ENCODE data around the gene RGS9.
A peak's percentile ranks its signal among the peaks of the same experiment; 100 is the strongest.
"Not testable (repeated sequence)": the region's sequence is repeated elsewhere in the genome, so short reads cannot be mapped to it uniquely, and the experiment has no call there.

Gene RGS9

DNA sequence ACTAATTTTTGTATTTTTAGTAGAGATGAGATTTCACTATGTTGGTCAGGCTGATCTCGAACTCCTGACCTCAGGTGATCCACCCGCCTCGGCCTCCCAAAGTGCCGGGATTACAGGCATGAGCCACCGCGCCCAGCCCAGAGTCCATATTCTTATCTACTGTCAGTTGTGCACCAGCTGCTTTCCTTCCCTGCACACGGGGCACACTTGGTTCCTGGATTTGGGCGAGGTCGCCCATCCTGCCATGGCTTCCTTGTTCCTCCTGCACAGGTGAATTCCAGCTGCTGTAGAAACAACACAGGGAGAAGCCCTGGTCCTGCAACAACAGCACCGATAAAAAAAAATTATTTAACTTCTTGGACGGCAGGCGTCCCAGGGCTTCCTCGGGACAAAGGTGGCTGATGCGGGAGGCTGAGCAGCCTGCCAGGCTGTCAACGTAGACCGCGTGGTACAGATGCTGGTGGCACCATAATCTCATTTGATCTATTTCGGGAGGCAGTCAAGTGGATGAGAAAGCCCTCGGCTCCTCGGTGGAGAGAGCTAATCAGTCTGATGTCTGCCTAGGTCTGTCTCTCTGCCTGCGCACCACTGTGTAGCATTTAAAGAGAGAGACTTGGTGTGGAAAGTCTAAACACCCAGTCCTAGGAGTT lies 19.1 kb downstream of the RGS9 start:
- no peak for DNase-seq (ENCODE audit: low read depth, low spot score)

DNA sequence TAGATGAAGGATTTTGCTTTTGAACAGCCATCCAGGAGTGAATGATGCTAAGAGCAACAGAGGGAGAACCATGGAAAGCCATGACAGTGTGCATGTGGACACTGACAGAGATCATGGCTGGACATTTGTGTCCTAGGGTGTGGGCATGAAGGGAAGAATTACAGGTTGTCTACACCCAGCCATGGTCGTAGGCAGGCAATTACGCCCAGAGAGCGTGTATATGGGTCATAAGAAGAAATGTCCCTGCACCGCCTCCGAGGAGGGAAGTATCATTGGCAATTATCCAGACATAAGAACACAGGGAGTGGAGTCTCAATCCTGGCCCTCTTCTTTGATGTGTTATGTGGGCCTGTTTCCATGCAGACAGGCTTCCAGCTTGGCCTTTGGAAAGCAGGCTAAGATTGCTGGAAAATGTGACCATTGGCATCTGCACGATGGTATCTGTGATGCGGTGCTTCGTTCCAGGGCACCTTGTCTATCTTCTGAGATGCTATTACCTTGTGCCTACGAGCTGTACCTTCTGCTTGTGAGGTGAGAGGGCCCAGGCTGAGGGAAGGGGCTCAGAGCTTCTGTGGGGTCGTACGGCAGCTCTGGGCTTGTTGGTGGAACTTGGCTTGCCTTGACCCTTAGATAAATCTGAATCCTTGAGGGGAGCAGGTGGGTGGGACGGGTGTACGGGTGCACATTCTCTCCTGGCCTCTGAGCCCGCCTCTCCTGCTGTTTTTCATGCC lies 19.8 kb downstream of the RGS9 start:
- no peak for DNase-seq (ENCODE audit: low read depth, low spot score)

DNA sequence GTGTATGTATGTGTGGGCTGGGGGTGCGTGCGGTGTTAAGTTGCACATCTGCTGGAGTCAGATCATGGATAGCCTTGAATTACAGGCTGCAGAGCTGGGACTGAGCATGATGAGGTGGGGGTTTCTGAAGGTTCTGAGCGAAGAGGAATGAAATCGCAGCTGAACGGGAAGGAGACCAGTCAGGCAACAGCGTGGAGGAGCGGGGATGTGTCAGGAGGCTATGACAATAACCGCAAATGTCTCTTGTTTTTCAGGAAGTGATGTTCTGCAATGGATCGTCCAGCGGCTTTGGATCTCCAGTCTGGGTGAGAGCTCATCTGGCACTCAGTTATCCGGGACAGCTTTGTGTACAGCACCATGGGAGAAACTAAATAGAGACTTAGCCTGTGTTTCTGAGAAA lies 20.9 kb downstream of the RGS9 start:
- DNase-seq (ENCODE audit: low read depth, low spot score) = no peak

DNA sequence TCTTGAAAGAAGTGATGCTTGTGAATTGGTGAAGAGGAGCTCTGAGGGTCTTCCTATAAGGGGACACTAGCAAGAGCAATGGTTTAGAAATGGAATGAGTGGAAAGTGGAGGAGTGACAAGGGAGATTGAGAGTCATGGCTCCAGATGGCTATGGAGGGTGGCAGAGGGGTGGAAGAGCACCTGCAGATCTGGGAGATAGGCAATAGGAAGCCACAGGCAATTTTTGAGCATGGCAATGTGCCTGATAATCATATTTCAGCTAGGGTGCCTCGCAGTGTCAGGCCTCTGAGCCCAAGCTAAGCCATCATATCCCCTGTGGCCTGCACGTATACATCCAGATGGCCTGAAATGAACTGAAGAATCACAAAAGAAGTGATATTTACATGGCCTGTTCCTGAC lies 21.5 kb downstream of the RGS9 start:
- DNase-seq (ENCODE audit: low read depth, low spot score) = no peak

DNA sequence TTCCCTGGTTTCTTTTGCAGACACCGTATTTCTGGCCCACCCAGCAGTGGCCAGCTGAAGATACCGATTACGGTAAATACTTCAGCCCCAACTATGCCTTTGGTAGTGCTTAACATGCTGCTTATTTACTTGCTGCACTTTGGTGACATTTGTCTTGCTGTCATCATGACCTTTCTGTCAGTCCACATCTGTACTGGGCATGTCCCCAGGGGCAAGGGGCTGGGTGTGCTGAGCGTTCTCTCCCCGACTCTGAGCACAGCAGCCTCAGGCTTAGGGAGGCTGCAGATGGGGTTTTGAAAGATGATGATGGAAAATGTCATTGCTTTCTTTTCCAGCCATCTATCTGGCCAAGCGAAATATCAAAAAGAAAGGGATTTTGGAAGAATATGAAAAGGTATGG lies 23.3 kb downstream of the RGS9 start:
- DNase-seq (ENCODE audit: low read depth, low spot score) = no peak

DNA sequence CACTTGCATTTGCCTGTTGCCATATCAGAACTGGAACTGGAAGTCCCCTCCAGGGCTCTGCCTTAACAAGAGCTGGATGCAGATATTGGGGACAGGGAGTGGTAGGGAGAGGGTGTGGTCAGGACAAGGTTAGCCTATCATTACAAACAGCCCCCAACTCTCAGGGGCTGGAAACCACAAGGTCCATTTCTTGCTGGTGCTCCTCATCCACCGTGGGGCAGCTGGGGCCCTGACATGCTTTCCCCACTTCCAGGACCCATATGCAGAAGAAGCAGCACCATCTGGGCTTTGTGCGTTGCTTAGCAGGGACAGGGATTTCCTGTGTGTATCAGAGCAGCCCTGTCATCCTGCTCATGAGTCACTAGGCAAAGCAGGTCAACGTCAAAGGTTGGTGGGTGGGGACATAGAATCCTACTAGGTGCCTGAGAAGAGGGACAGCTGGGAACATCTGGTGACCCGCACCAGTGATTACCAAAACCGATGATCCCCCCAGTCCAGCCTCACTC lies 26.9 kb downstream of the RGS9 start:
- DNase-seq (ENCODE audit: low read depth, low spot score) = no peak

DNA sequence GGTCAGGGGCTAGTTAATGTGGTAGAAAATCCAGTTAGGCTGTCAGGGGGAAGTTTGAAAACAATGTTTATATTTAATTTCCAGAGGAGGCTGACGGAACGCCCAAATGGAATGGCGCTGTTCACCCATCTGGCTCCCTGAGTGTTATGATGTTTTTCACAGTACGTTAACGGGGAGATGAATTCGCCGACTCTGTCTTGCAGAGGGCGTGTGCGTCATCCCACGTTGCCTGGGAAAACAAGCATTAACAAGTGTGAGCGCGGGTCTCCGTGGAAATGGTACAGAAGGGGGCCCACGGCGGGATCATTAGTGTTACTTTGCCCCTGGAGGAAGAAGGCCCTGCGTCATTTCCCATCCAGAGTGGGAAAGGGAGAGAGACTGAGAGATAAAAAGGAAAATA lies 29.6 kb downstream of the RGS9 start:
- no peak for DNase-seq (ENCODE audit: low read depth, low spot score)

DNA sequence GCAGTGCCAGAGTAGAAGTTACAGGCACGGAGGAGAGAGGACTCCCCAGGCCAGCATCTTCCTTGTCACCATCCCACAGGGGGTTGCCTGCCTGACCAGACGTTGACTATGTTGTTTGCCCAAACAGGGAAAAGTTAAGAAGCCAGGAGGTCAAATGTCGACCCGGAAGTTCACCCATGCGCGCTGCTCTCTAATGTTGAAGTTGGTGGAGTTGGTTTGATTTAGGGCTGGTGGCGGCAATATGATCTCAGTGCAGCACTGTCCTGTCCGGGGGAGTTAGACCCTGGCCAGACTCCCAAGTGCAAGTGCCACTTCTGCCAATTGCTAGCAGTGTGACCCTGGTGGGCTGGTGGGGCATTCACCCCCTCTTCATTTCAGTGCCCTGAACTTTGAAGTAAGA lies 30.4 kb downstream of the RGS9 start:
- no peak for DNase-seq (ENCODE audit: low read depth, low spot score)

DNA sequence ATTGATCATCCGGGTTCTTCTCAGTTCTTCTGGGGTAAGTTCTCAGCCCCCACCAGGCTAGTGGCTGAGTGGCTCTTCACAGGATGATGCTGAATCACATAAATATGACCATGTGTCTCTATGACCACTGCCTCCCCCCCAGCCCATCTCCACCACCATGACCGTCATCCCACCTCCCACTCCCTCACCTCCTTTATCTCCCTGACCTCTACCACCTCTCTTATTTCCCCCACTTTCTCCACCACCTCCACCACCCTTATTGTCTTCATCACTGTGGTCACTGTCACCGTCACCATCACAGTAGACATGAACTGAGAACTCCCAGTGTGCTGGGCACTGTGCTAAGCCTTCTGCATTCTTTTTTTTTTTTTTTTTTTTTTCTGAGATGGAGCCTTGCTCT lies 32.5 kb downstream of the RGS9 start:
- no peak for DNase-seq (ENCODE audit: low read depth, low spot score)

DNA sequence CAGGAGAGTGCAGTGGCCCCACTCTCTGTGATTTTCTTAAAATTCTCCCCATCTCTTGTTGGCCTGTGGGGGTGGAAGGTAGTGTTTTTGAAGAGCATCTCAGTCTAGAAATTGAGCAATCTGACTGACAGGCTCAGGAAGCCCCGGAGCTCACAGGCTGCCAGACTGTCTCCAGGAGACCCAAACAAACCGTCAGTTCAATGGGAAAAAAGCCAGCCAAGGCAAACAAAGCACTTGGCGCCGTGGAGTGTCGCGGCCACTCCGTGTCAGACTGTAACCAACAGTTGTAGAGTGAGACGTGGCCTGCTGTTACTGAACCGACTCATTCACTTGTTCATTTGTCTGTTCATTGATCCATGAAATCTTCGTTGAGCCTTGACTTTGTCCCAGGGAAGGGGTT lies 33.7 kb downstream of the RGS9 start:
- no peak for DNase-seq (ENCODE audit: low read depth, low spot score)

DNA sequence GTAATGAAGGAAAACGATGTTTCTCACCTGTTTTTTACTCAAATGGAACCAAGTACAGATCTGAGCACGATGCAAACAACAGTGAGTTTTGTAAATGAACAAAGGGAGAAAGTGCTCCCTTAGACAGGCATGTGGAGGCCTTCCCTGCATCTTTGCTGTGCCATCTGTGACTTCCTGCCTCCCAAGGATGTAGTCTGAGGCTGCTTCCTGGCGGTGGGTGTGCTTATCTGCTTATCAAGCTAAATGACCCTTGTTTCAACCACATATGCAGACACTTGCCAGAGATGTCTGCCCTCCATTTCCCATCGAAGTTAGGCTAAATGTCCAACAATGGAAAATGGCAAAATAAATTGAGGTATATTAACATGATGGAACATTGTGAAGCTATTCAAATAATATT lies 34.6 kb downstream of the RGS9 start:
- no peak for DNase-seq (ENCODE audit: low read depth, low spot score)

DNA sequence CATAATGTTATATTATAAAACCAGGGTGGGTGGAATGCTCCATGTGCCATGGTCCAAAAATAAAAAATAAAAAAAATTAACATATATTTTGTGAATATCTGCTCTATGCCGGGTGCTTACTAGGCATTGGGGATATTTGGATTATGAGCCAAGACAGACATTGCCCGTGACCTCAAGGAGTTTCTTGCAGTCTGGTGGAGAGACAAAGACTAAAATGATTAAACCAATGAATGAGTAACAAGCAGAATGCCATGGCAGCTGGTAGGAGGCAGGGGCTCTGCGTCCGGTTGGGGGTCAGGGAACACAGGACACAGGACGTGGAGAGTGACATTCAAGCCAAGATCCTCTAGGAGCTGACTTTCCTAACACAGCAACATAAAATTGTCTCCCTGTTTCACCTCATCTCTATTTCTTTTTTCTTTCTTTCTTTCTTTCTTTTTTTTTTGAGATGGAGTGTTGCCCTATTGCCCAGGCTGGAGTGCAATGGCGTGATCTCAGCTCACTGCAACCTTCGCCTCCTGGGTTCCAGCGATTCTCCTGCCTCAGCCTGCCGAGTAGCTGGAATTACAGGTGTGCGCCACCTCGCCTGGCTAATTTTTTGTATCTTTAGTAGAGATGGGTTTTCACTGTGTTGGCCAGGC lies 35.4 kb downstream of the RGS9 start:
- no peak for DNase-seq (ENCODE audit: low read depth, low spot score)

DNA sequence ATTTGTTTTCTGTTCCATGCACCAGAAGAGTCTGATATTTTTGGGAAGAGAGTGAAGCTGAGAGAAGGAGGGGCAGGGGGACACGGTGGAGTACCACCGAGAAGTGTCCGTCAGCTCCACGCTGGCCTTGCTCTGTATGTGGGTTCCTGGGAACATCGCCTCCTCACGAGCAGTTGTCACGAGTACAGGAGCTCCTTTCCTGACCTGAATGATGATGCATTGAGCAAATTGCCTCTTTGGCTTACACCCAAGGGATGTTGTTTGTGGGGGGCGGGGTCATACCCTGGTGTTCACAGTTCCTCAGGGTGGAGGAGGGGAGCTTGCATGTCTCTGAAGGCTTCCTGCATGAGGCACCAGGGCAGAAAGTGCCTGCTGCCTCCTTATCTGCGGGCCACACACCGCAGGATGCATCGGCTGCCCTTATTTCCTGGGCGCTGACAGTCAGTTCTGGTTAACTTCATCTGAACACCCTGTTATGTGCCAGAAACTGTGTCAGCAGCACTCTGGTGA lies 36.2 kb downstream of the RGS9 start:
- peak; percentile 21 for DNase-seq (ENCODE audit: low read depth, low spot score)

DNA sequence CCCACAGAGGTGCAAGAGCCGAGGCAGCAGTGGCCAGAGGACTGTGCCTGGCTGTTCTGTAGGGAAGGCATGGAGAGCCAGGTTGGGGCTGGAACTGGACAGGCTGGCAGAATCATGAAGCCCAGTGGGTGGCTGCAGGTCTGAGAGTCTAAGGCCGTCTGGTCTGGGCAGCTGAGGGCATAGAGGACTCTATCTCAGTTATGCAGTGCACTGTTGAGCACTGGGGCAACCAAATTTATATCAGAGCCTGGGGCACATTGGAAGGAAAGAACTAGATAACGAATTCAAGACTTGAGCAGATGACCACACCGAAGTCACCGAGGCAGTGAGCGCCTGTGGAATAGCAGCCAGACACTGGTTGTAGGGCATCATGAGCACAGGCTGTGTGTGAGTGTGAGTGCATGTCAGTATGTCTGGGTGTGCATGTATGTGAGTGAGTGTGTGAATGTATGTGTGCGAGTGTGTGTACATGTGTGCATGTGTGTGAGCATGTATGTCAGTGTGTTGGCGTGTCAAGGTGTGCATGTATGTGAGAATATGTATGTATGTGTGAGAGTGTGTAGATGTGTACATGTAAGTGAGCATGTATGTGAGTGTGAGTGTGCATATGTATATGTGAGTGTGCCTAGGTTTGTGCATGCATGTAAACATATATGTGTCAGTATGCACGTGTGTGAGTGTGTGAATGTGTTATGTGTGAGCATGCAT lies 37.0 kb downstream of the RGS9 start:
- DNase-seq (ENCODE audit: low read depth, low spot score) = no peak

DNA sequence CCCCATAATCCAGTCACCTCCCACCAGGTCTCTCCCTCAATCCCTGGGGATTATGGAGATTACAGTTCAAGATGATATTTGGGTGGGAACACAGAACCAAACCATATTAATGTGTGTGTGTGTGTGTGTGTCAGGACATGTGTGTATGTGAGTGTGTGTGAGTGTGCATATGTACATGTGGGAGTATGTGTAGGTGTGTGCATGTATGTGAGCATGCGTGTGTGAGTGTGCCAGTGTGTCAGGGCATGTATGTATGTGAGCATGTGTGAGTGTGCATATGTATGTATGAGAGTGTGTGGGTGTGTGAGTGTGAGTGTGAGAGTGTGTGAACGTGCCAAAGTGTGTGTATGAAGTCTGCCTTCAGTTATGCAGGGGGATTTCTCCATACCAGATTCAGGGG lies 37.8 kb downstream of the RGS9 start:
- no peak for DNase-seq (ENCODE audit: low read depth, low spot score)

DNA sequence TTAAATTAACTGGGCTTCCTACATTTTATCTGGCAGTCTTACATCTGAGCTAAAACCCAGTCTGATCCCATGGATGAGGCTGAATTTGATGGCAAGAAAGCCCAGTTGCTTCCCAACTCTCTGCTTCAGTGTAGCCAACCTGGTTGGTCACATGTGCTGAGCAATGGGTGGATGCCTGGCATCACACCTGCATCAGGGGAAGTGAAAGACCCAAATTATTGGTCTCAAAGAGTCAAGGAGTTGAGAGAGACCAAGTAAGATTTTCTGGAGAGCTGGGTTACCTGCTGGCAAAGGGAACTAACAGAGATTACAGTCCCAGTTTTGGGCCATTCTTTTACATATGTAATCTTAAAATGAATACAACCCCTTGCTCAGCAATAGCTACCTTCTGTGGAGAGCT lies 38.8 kb downstream of the RGS9 start:
- no peak for DNase-seq (ENCODE audit: low read depth, low spot score)

DNA sequence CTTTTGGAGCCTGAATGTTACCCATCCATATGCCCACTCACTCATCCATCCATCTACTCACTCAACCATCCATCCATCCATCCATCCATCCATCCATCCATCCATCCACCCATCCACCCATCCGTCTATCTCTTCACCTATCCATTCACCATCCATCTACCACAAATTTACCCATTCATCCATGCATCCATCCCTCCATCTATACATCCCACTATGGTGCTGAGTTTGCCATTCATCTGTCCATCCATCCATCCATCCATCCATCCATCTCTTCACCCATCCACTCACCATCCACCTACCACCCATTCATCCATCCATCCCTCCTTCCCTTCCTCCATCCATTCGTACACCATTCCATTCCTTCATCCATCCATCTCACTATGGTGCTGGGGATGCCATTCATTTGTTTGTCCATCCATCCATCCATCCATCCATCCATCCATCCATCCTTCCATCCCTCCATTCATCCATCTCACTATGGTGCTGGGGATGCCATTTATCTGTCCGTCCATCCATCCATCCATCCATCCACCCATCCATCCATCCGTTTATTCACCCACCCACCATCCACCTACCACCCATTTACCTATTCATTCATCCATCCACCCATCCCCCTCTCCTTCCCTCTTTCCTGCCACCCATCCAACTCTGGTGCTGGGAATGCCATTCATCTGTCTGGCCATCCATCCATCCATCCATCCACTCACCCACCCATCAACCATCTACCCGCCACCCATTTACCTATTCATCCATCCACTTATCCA lies 39.7 kb downstream of the RGS9 start:
- DNase-seq (ENCODE audit: low read depth, low spot score) = no peak

DNA sequence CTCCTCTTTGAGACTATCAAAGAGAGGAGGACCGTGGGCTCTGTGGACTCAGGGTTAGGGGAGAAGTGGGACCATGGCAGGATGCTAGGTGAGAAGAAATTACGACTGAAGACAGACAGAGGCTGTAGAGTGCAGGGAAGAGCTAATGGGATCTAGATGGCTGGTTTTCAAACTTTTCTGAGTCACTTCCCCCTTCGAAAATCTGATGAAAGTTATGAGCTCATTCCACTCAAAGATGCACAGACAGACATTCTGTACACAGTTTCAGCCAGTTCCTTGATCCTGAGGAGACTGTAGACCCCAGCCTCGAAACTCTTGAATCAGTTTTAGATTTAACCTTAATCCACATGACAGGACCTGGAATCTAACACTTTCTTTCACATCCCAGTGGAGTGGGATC lies 40.7 kb downstream of the RGS9 start:
- DNase-seq (ENCODE audit: low read depth, low spot score) = no peak

DNA sequence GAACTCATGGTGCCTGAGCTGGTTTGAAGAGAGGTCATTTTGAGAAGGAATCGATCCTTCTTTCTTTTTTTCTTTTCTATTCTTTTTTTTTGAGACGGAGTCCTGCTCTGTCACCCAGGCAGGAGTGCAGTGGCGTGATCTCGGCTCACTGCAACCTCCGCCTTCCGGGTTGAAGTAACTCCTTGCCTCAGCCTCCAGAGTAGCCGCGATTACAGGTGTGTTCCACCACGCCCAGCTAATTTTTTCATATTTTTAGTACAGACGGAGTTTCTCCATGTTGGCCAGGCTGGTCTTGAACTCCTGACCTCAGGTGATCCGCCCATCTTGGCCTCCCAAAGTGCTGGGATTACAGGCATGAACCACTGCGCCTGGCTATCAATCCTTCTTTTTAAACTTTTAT lies 43.1 kb downstream of the RGS9 start:
- DNase-seq (ENCODE audit: low read depth, low spot score) = not testable (repeated sequence)

DNA sequence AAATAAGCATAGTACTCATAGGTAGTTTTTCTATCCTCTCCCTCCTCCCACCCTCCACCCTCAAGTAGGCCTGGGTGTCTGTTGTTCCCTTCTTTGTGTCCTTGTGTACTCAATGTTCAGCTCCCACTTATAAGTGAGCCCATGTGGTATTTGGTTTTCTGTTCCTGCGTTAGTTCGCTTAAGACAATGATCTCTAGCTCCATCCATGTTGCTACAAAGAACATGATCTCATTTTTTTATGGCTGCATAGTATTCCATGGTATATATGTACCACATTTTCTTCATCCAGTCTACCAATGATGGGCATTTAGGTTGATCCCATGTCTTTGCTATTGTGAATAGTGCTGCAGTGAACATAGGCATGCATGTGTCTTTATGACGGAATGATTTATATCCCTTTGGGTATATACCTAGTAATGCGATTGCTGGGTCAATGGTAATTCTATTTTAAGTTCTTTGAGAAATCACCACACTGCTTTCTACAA lies 43.6 kb downstream of the RGS9 start:
- not testable (repeated sequence) for DNase-seq (ENCODE audit: low read depth, low spot score)
